NCI-H1417 treated with DMSO at 0.1 percent for 48 hours (cell line): Measurements from ENCODE around the gene TPST2.

ENCODE experiments used
- DNase-seq: peaks from one replicate; lab custom pipeline; 2025; lab: John Stamatoyannopoulos, UW

TPST2 gene

GRCh38 chr22:26489447-26490036 is 100.4 kb downstream of the TPST2 start:
- DNase-seq = no peak

- no peak for DNase-seq
Measured at GRCh38 chr22:26487996-26488395, 101.9 kb downstream of the TPST2 start.

GRCh38 chr22:26486394-26486793 is 103.5 kb downstream of the TPST2 start:
- no peak for DNase-seq

- DNase-seq = no peak
Measured at GRCh38 chr22:26485806-26486390, 104.0 kb downstream of the TPST2 start.

- no peak for DNase-seq
Measured at GRCh38 chr22:26485013-26485412, 104.9 kb downstream of the TPST2 start.

- DNase-seq = no peak
Measured at GRCh38 chr22:26484360-26484706, 105.6 kb downstream of the TPST2 start.

- DNase-seq = peak; percentile 20
Measured at GRCh38 chr22:26483439-26484359, 106.2 kb downstream of the TPST2 start, which contains the start of the genes HPS4 and SRRD. HPS4 (minus strand) TSS chr22:26483783; CDS start chr22:26481762, 2,021 bp downstream. SRRD (plus strand) TSS chr22:26483877; CDS start chr22:26483891, 14 bp downstream.

GRCh38 chr22:26483043-26483438 is 106.9 kb downstream of the TPST2 start:
- no peak for DNase-seq

GRCh38 chr22:26482161-26482560 is 107.8 kb downstream of the TPST2 start:
- DNase-seq = no peak

GRCh38 chr22:26481694-26482093 is 108.2 kb downstream of the TPST2 start:
- DNase-seq = no peak

- no peak for DNase-seq
Measured at GRCh38 chr22:26481112-26481693, 108.7 kb downstream of the TPST2 start.

GRCh38 chr22:26480611-26480932 is 109.4 kb downstream of the TPST2 start:
- no peak for DNase-seq

GRCh38 chr22:26479792-26480610 is 109.9 kb downstream of the TPST2 start:
- DNase-seq = no peak

GRCh38 chr22:26479043-26479791 is 110.7 kb downstream of the TPST2 start:
- DNase-seq = no peak

GRCh38 chr22:26477341-26477731 is 112.6 kb downstream of the TPST2 start:
- DNase-seq = no peak

- DNase-seq = no peak
Measured at GRCh38 chr22:26476705-26477340, 113.1 kb downstream of the TPST2 start.

GRCh38 chr22:26474682-26475081 is 115.2 kb downstream of the TPST2 start:
- DNase-seq = no peak
